ENCODE data around the gene NKX1-1.
"Not testable (repeated sequence)": the region's sequence is repeated elsewhere in the genome, so short reads cannot be mapped to it uniquely, and the experiment has no call there.

NKX1-1 gene

DNA sequence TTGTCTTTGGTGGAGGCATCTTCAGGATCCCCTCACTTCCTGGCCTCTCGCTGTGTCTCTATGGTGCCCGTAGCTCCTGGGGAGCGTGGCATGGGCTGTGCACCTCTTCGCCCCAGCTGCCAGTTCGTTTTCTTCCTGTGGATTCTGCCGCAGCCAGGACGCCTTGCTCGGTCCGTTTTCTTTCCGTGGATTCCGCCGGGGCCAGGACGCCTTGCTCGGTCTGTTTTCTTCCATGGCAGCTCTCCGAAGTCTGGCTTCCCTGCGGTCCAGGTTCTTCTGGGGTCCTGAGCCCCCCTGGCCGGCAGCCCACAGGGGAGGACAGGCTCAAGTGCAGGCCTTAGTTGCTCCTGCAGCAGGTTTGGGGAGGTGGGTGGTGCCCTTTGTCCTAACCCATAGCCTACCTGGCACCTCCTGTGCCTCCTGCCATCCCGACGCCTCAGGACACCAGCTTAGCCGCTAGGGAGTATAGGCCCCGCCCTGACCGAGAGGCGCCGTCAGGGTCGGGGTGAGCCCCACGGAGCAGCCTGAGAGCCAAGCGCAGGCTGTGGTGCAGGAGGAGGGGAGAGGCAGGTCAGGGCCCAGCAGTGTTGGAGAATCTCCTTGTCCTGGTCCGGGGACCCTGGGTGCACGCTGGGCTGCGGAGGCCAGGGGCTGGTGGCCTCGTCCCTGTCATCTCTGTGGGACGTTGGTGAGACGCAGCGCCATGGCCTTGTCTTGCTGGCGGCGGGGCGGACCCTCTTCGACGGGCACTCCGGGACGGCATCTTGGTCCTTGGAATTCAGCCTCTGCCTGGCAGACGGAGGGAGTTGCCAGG is 32.1 kb downstream of the NKX1-1 start:
- no peak for DNase-seq (ENCODE audit: low read depth in 2 of 2)

- not testable (repeated sequence) for DNase-seq (ENCODE audit: low read depth in 2 of 2)
These were observed 33.7 kb downstream of the NKX1-1 start for GRCh38 chr4:1372576-1372975.

DNA sequence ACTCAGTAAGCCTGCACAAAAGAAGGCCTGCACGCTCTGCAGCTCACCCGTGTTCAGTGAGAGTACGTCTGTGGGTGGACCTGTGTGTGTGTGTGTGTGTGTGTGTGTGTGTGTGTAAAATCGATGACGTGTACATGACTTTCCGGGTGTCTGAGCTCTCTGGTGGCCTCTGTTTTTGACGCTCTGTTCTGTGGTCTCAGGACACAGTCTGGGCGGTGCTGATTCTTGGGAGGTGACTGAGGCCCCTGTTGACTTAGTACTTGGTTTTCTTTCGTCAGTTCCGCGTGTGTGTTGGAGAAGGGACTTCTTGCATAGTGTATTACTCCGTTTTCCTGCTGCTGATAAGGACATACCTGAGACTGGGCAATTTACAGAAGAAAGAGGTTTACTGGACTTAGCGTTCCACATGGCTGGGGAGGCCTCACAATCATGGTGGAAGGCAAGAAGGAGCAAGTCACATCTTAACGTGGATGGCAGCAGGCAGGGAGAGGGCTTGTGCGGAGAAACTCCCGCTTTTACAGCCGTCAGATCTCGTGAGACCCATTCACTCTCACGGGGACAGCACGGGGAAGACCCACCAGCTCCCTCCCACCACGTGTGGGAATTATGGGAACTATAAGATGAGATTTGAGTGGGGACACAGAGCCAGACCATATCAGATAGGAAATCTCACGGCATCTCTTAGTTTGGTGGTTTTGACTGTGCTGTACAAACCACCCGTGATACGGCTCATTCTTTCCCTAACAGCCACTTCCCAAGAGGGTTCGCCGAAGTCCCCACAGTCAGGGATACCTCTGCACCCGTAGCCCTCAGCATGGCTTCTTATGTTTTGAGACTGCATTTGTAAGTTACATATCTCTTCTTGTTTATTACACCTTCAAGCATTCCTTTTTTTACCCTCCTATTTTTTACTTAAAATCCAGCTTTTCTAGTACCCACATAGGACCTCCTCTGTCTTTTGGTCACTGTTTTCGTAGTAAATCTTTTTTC is 34.8 kb downstream of the NKX1-1 start:
- no peak for DNase-seq (ENCODE audit: low read depth in 2 of 2)

GRCh38 chr4:1370321-1371124 is 35.7 kb downstream of the NKX1-1 start:
- no peak for DNase-seq (ENCODE audit: low read depth in 2 of 2)

- no peak for DNase-seq (ENCODE audit: low read depth in 2 of 2)
These were observed 36.7 kb downstream of the NKX1-1 start for GRCh38 chr4:1369479-1370079.

DNA sequence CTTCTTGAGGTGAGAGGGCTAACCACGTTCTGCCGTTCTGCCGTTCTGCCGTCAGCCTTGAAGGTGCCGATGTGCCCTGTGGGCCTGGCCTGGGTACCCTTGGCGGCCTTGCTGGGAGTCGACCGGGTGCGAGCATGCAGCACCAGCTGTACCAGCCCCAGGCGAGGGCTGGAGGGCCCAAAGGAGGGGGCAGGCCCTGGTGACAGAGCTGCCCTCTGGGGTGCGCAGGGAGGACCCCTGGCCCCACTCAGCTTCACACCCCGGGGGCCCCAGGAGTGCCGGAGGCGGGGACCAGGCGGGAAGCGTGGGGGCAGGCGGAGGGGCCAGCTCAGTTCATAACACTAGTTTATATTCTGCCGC is 37.2 kb downstream of the NKX1-1 start:
- DNase-seq (ENCODE audit: low read depth in 2 of 2), result no peak

DNA sequence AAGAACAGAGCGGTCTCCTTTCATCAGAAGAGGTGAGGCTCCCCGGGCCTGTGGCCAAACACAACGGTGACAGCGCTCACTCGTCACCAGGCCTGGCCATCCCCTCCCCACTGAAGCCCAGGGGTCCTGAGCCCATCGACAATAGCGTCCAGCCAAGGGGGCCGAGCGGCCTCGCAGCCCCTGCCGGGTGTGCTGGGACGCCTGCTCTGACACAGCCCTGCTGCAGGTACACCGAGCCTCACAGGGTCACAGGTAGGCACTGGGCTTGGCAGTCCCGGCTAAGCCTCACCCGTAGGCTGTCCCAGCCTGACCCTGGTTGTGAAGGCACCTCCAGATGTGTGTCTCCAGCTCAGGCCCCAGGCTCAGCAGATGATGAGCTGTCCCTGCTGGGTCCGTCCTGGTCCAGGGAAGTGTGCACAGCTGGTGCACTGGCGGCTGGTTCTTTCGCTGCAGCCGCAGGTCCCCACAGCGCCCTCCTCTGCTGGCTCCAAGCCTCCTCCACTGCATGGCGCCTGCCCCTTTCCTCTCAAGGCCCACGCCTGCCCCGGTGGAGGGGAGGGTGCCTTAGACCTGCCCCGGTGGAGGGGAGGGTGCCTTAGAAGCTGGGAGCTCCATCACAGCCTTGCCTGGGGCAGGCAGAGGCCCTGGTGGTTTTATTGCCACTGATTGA is 37.7 kb downstream of the NKX1-1 start:
- DNase-seq (ENCODE audit: low read depth in 2 of 2), result no peak

GRCh38 chr4:1367936-1368289 is 38.3 kb downstream of the NKX1-1 start:
- DNase-seq (ENCODE audit: low read depth in 2 of 2), result no peak

GRCh38 chr4:1367230-1367935 is 38.9 kb downstream of the NKX1-1 start:
- no peak for DNase-seq (ENCODE audit: low read depth in 2 of 2)

GRCh38 chr4:1366371-1367229 is 39.6 kb downstream of the NKX1-1 start:
- DNase-seq (ENCODE audit: low read depth in 2 of 2), result no peak

DNA sequence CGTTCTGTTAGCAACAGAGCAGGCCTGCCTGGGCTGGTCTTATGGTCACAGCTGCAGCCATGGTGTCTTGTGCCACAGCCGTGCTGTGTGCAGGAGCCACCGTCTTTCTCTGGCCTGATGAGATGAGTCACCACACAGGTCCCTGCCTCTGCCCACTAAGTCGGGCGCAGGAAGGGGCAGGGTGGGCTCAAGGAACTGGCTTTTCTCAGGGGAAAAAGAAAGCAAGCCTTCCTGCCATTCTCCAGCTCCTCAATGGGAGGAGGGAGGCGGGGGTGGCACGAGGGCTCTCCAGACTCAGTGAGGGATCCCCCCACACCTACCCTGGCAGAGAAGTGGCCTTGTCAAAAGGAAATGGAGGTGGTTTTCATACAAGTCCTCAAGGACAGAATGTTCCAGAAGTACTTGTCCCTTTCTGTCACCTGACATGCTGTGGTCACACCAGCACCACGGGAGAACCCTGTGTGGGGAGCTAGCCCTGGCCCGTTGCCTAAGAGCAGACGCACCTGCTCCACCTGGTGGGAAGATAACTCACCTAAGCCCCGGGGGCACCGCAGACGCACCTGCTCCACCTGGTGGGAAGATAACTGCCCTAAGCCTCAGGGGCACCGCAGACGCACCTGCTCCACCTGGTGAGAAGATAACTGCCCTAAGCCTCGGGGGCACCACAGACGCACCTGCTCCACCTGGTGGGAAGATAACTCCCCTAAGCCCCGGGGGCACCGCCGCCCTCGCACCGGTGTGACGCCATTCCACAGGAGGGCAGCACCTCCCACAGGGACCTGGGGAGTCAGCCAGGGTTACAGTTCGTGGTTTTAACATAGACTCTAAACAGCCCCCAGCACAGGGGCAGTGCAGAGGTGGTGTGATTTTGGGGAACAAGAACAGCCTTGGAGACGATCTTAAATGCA is 40.7 kb downstream of the NKX1-1 start:
- no peak for DNase-seq (ENCODE audit: low read depth in 2 of 2)

- DNase-seq (ENCODE audit: low read depth in 2 of 2), result no peak
These were observed 41.5 kb downstream of the NKX1-1 start for GRCh38 chr4:1364748-1365147.

DNA sequence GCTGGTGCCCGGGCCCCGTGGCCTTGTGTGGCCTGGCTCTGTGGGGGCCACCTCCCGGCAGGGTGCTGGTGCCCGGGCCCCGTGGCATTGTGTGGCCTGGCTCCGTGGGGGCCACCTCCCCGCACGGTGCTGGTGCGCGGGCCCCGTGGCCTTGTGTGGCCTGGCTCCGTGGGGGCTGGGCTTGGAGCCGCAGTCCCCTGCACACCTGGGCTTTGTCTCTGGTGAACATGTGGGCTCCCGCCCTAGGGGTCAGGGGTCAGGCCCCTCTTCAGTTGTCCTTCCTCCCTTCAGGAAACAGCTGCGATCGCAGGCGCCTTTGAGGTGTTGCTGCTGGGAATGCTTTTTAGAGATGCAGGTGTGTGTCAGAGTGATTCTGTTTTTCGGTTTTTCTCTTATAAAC is 42.0 kb downstream of the NKX1-1 start:
- no peak for DNase-seq (ENCODE audit: low read depth in 2 of 2)

DNA sequence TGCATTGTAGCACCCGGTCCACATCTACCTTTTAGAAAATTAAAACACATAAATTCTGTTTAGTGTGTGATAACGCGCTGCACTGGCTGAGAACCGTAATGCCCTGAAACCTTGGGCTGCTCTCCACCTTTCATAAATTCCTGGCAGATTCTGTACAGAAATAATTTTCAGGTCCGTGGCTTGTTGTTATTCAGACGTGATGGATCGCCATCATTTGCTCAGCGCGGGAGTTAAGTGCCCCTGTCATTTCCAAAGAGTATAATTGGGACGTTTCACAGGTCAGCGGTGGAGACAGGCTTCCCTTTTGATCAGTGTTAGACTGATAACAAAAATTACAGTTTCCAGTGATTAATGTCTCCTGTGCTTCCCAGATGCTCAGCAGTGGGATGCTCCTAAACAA is 42.7 kb downstream of the NKX1-1 start:
- DNase-seq (ENCODE audit: low read depth in 2 of 2), result no peak

- DNase-seq (ENCODE audit: low read depth in 2 of 2), result no peak
These were observed 43.7 kb downstream of the NKX1-1 start for GRCh38 chr4:1362521-1362920.

- DNase-seq (ENCODE audit: low read depth in 2 of 2), result no peak
These were observed 44.2 kb downstream of the NKX1-1 start for GRCh38 chr4:1362046-1362445.

DNA sequence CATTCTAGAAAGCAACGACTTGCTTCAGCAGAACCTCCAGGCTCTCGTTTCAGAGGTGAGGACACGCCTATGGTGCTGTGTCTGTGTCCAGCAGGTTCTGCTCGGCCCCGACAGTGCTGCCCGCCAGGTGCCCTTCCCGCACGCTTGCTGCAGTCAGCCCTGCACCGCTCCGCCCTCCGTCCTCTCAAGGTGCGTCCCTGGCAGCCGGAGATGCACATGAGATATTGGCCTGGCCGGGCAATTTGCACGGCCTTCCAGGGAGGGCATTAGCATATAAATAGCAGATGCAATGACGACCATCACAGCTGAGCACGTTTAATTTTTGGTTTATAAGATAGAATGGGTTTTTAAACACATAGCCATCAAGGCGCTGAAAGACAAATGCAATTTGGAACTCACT is 44.8 kb downstream of the NKX1-1 start:
- no peak for DNase-seq (ENCODE audit: low read depth in 2 of 2)

All from activated CD8-positive, alpha-beta memory T cell treated with anti-CD3 and anti-CD28 coated beads for 4 hours (primary cell).